ENCODE results near the gene NXPH4.

NXPH4 gene

DNA sequence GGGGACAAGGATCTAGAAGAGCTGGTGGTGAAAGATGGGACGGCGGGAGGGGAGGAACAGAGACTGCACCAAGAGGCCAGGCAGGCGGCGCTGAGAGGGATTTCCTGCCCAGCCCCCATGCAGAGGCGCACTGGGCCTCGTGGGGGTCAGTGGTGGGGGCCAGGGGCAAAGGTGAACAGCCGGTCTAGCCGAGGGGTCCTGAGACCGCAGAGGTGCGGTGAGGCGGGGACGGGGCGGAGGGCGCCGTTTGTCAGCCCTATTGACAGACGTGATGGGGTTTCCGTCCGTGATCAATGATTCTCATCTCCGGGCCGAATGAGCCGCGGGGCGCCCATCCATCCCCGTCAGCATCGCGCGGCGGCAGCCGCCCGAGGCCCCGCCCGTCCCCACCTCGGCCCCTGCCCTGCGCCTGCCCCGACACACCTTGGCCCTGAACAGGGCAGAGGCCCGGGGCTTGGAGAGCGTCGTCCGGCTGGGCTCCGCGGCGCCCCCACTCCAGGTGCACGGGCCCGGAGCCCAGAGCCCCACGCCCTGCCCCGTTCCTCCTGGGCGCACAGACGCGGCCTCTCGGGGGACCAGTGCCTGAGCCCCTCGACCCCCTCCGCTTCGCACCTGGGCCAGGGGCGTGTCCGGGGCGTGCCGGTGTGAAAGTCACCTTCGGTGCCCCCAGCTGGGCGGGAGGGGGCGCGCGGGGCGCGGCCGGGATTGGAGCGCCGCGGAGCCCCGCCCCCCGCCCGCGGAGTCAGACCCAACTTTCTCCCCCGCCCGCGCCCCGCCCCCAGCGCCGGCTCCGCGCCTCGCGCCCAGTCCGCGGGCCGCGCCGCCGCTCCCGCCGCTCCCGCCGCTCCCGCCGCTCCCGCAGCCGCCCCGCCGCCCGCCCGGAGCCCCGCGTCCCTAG lies at the start of gene NXPH4:
Gene NXPH4, plus strand, starts transcription at position 781 of the 898 bp plus-strand sequence. CDS start 176 bp downstream, outside the sequence.
- Histone ChIP-seq H3K27me3 (peaks cover 5 to 64% of the 10 kb centered on the region in 2 donors), H3K4me1 (peaks cover 0 to 55% (median 44%) of the 10 kb centered on the region in 4 donors), H3K36me3 (peaks cover 8 to 16% (median 13%) of the 10 kb centered on the region in 3 donors), H3K27ac (peak within 1 kb of the TSS in 1 of 2 donors; percentile 22), H3K9me3 (no peaks in the 10 kb centered on the region), H3K4me3 (peak within 1 kb of the TSS; percentile 45 to 54)
- TF ChIP-seq, protein P1, sequence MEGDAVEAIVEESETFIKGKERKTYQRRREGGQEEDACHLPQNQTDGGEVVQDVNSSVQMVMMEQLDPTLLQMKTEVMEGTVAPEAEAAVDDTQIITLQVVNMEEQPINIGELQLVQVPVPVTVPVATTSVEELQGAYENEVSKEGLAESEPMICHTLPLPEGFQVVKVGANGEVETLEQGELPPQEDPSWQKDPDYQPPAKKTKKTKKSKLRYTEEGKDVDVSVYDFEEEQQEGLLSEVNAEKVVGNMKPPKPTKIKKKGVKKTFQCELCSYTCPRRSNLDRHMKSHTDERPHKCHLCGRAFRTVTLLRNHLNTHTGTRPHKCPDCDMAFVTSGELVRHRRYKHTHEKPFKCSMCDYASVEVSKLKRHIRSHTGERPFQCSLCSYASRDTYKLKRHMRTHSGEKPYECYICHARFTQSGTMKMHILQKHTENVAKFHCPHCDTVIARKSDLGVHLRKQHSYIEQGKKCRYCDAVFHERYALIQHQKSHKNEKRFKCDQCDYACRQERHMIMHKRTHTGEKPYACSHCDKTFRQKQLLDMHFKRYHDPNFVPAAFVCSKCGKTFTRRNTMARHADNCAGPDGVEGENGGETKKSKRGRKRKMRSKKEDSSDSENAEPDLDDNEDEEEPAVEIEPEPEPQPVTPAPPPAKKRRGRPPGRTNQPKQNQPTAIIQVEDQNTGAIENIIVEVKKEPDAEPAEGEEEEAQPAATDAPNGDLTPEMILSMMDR (IDR thresholded peaks at IDR 0.05), result no peak
- intact Hi-C loops (cut with DNase I; ENCODE audit: low total_unique reads), result no loop called here
- DNase-seq, result peak in 1 of 2 donors; percentile 25

DNA sequence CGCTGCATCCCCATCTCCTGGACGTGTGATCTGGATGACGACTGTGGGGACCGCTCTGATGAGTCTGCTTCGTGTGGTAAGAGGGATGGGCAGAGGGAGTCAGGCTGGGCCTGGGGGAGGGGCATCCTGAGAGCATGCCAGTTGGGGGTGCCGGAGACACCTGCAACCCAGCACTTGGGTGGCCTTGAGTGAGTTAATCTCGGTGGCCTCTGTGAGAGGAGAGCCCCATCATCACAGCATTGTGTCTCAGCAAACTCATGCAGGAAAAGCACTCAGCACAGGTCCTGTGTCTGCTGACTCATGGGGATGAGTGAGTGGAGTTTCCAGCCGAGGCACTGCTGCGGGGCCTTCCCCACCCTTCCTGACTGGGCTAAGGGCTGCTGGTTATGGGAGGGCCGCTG lies 49.6 kb upstream of the NXPH4 start:
- Histone ChIP-seq H3K27ac (no peak overlapping the region), H3K4me1 (peaks cover 0 to 12% (median 0%) of the 10 kb centered on the region in 4 donors), H3K9me3 (no peaks in the 10 kb centered on the region), H3K4me3 (no peak overlapping the region), H3K27me3 (no peaks in the 10 kb centered on the region), H3K36me3 (peaks cover 85 to 99% (median 89%) of the 10 kb centered on the region in 3 donors)
- intact Hi-C loops (cut with DNase I; ENCODE audit: low total_unique reads), result no loop called here
- DNase-seq, result no peak
- TF ChIP-seq, protein P1 (IDR thresholded peaks at IDR 0.05), result no peak

DNA sequence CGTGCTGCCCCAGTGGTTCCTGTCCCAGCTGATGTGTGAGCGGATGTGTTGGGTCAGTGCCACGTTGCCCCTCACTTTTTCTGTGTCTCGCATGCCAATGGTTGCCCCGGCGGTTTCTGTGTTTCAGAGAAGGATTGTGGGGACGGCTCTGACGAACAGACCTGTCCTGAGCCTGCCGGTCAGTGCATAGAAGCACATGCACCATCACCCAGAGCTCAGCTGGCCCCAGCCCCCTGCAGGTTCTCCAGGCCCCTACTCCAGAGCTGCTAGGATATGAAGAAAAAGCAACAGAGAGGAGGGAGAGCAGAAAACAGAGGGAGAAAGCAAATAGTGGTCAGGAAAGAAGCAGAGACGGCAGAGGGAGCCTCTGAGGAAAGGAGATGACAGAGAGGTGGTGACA lies 48.5 kb upstream of the NXPH4 start:
- Histone ChIP-seq H3K27ac (no peak overlapping the region), H3K4me1 (peaks cover 0 to 12% (median 0%) of the 10 kb centered on the region in 4 donors), H3K27me3 (no peaks in the 10 kb centered on the region), H3K4me3 (no peak overlapping the region), H3K36me3 (peaks cover 75 to 99% (median 83%) of the 10 kb centered on the region in 3 donors), H3K9me3 (no peaks in the 10 kb centered on the region)
- TF ChIP-seq, protein P1 (IDR thresholded peaks at IDR 0.05), result no peak
- intact Hi-C loops (cut with DNase I; ENCODE audit: low total_unique reads), result no loop called here
- no peak for DNase-seq

DNA sequence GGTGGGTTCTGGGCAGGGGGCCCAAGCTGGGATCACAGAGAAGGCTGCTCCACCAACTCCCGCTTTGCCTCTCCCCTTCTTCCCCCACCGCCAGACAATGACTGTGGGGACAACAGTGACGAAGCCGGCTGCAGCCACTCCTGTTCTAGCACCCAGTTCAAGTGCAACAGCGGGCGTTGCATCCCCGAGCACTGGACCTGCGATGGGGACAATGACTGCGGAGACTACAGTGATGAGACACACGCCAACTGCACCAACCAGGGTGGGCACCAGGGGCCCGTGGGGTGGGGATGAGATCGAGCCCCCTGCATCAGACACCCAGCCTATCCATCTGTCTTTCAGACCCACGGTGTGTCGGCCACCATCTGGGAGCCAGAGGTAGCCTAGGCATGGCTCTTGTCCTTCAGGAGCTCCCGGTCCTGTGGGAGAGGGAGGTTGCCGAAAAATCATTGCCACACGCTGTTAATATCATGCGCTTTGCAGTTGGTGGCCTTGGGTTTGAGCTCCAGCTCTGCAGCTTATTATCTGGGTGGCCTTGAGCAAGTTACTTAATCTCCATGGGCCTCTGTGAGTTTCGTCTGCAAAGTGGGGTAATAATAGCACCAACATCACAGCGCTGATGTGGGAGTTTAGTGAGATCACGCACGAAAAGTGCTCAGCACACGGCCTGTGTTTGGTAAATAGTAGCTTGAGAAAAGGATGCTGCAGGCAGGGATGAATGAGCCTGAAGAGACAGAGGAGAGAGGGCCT lies 47.4 kb upstream of the NXPH4 start:
- Histone ChIP-seq H3K36me3 (peaks cover 74 to 100% (median 83%) of the 10 kb centered on the region in 3 donors), H3K4me1 (peaks cover 0 to 12% (median 0%) of the 10 kb centered on the region in 4 donors), H3K27ac (peak overlapping the region in 1 of 2 donors; percentile 37), H3K4me3 (no peak overlapping the region), H3K9me3 (no peaks in the 10 kb centered on the region), H3K27me3 (no peaks in the 10 kb centered on the region)
- DNase-seq, result no peak
- TF ChIP-seq, protein P1 (IDR thresholded peaks at IDR 0.05), result no peak
- intact Hi-C loops (cut with DNase I; ENCODE audit: low total_unique reads), result no loop called here

DNA sequence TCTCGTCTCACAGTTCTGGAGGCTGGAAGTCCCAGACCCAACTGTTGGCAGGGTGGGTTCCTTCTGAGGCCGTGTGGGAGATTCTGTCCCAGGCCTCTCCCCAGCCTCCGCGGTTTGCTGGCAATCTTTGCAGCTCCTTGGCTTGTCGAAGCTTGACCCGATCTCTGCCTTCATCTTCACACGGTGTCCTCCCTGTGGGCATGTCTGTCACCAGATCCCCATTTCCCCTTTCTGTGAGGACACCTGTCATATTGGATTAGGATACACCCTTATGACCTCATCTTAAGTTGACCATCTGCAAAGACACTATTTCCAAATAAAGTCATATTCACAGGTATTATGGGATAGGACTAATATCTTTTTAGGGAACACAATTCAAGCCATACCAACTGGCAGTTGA lies 46.6 kb upstream of the NXPH4 start:
- Histone ChIP-seq H3K36me3 (peaks cover 67 to 100% (median 85%) of the 10 kb centered on the region in 3 donors), H3K4me1 (peaks cover 0 to 12% (median under 1%) of the 10 kb centered on the region in 4 donors)
- no peak for DNase-seq

More for the DNA sequence above, 46.6 kb upstream of the NXPH4 start:
- Histone ChIP-seq H3K27ac (peak overlapping the region in 1 of 2 donors; percentile 37), H3K9me3 (no peaks in the 10 kb centered on the region), H3K4me3 (no peak overlapping the region), H3K27me3 (no peaks in the 10 kb centered on the region)
- TF ChIP-seq, protein P1 (IDR thresholded peaks at IDR 0.05), result no peak
- intact Hi-C loops (cut with DNase I; ENCODE audit: low total_unique reads), result no loop called here
